ENCODE data around the gene CGN. TPM values are rescaled to one million over a fixed set of nuclear protein-coding genes. Genes with fewer than 3 reads are reported as not detected.

Gene CGN
- total and polyA plus RNA-seq, 2 donors (not counting 1 experiment from before 2014, with no cell fraction given), result 0.22 to 0.81 TPM

DNA sequence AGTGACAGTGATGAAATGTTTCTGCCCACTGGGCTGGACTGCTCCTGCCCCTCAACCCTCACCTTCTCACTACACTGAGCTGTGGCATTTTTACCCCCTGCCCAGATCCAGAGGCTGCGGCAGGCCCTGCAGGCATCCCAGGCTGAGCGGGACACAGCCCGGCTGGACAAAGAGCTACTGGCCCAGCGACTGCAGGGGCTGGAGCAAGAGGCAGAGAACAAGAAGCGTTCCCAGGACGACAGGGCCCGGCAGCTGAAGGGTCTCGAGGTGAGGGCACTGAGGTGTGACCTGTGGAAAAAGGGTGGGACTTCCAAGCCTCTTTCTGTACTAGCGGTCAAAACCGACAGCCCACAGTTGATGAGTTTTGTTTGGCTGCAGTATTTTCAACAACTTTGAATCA lies 22.7 kb downstream of the CGN start:
- 95% methylated on average over 8 of the region's 10 CpGs for WGBS (ENCODE audit: insufficient coverage)
- Histone ChIP-seq H3K4me1 (ENCODE audit: control insufficient read depth in 2 of 2, insufficient read depth in 2 of 2, low read length in 2 of 2) (no peaks in the 10 kb centered on the region), H3K27ac (ENCODE audit: low read length in 2 of 2) (no peak overlapping the region), H3K4me2 (replicated peaks; ENCODE audit: low read depth, low read length, poor library complexity, severe bottlenecking) (no peak overlapping the region), H3K9me3 (ENCODE audit: control extremely low read depth in 1 of 3, control insufficient read depth in 2 of 3, insufficient read depth in 1 of 3, low read length in 2 of 3) (no peaks in the 10 kb centered on the region), H3K79me2 (ENCODE audit: control insufficient read depth, insufficient read depth, low read length) (no peaks in the 10 kb centered on the region), H4K20me1 (ENCODE audit: control insufficient read depth, insufficient read depth, low read length, poor library complexity, severe bottlenecking) (no peaks in the 10 kb centered on the region), H2AFZ (ENCODE audit: insufficient read depth, low read depth, low read length, poor library complexity, severe bottlenecking) (no peak overlapping the region), H3K36me3 (replicated peaks in 1 of 2; ENCODE audit: control extremely low read depth in 1 of 2, control insufficient read depth in 1 of 2, extremely low read depth in 1 of 2, insufficient read depth in 2 of 2, low read length in 1 of 2) (no peaks in the 10 kb centered on the region), H3K27me3 (replicated peaks in 1 of 4; ENCODE audit: control extremely low read depth in 1 of 4, control insufficient read depth in 3 of 4, insufficient read depth in 4 of 4, low read length in 3 of 4) (no peaks in the 10 kb centered on the region), H3K4me3 (ENCODE audit: control extremely low read depth in 1 of 5, extremely low read depth in 1 of 5, insufficient read depth in 1 of 5, low read depth in 2 of 5, low read length in 4 of 5) (no peak overlapping the region), H3K9ac (ENCODE audit: low read length) (no peak overlapping the region)
- no peak overlapping the region for H3K27ac Mint-ChIP-seq
- TF ChIP-seq EZH2 (IDR thresholded peaks at IDR 0.05; ENCODE audit: borderline replicate concordance, insufficient read depth, low read depth, low read length, poor library complexity, severe bottlenecking), result no peak
- TF ChIP-seq, protein P1, sequence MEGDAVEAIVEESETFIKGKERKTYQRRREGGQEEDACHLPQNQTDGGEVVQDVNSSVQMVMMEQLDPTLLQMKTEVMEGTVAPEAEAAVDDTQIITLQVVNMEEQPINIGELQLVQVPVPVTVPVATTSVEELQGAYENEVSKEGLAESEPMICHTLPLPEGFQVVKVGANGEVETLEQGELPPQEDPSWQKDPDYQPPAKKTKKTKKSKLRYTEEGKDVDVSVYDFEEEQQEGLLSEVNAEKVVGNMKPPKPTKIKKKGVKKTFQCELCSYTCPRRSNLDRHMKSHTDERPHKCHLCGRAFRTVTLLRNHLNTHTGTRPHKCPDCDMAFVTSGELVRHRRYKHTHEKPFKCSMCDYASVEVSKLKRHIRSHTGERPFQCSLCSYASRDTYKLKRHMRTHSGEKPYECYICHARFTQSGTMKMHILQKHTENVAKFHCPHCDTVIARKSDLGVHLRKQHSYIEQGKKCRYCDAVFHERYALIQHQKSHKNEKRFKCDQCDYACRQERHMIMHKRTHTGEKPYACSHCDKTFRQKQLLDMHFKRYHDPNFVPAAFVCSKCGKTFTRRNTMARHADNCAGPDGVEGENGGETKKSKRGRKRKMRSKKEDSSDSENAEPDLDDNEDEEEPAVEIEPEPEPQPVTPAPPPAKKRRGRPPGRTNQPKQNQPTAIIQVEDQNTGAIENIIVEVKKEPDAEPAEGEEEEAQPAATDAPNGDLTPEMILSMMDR (IDR thresholded peaks at IDR 0.05), result no peak
- H3K4me1 Mint-ChIP-seq, result no peaks in the 10 kb centered on the region
- H3K9me3 Mint-ChIP-seq (ENCODE audit: insufficient read depth), result no peaks in the 10 kb centered on the region
- no peak for ATAC-seq (ENCODE audit: low read depth)
- intact Hi-C loops (cut with micrococcal nuclease), result loop anchor here (1.0 to 5.0 kb wide), 3 partner anchors 92 to 302 kb away; no protein-coding TSS in a partner anchor
- DNase-seq, result no peak
- CTCF ChIA-PET, result interaction anchor here (1.2 kb wide), 2 partner anchors 13 to 60 kb away, joined by 3 to 4 read pairs; no protein-coding TSS in a partner anchor
- peaks cover 3% of the 10 kb centered on the region for H3K27me3 Mint-ChIP-seq
- POLR2A ChIA-PET, result no interaction called here
- H3K4me3 Mint-ChIP-seq, result no peak overlapping the region

DNA sequence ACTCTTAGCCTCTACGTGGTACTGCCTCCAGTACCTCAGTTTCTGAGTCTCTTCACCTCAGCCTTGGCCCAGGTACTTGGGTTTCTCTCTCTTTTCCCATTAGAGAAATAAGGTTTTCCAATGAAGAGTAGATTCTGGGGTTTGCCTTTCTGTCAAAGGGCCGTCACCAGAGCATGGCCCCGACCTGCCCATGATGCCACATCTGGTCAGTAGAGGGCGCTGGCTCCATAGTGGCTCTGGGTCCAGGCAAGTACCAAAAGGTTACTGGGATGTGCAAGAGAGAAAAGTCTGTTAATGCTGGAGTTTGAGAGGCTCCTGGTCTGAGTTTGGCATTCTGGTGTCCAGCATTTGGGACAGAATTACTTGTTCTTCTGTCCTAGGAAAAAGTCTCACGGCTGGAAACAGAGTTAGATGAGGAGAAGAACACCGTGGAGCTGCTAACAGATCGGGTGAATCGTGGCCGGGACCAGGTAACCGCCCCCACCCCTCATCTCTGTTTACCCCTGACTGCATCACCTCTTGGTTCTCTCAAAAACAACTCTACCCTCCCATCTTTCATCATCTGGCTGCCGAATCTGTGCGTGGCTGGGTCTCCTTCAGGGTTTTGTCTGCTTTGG lies 23.6 kb downstream of the CGN start:
- ChIA-PET CTCF (interaction anchor here (0.6 to 1.2 kb wide), 6 partner anchors 59 to 200 kb away, joined by 3 to 4 read pairs (median 3); no protein-coding TSS in a partner anchor), POLR2A (no interaction called here)

More for the DNA sequence above, 23.6 kb downstream of the CGN start:
- ATAC-seq (ENCODE audit: low read depth), result peak; percentile 67
- Histone ChIP-seq H3K9me3 (ENCODE audit: control extremely low read depth in 1 of 3, control insufficient read depth in 2 of 3, insufficient read depth in 1 of 3, low read length in 2 of 3) (no peaks in the 10 kb centered on the region), H3K4me2 (replicated peaks; ENCODE audit: low read depth, low read length, poor library complexity, severe bottlenecking) (no peak overlapping the region), H3K4me1 (ENCODE audit: control insufficient read depth in 2 of 2, insufficient read depth in 2 of 2, low read length in 2 of 2) (peaks cover 5 to 7% of the 10 kb centered on the region in 2 donors), H3K4me3 (ENCODE audit: control extremely low read depth in 1 of 5, extremely low read depth in 1 of 5, insufficient read depth in 1 of 5, low read depth in 2 of 5, low read length in 4 of 5) (no peak overlapping the region), H2AFZ (ENCODE audit: insufficient read depth, low read depth, low read length, poor library complexity, severe bottlenecking) (no peak overlapping the region), H4K20me1 (ENCODE audit: control insufficient read depth, insufficient read depth, low read length, poor library complexity, severe bottlenecking) (no peaks in the 10 kb centered on the region), H3K9ac (ENCODE audit: low read length) (no peak overlapping the region), H3K79me2 (ENCODE audit: control insufficient read depth, insufficient read depth, low read length) (no peaks in the 10 kb centered on the region), H3K27me3 (replicated peaks in 1 of 4; ENCODE audit: control extremely low read depth in 1 of 4, control insufficient read depth in 3 of 4, insufficient read depth in 4 of 4, low read length in 3 of 4) (no peaks in the 10 kb centered on the region), H3K27ac (ENCODE audit: low read length in 2 of 2) (no peak overlapping the region), H3K36me3 (replicated peaks in 1 of 2; ENCODE audit: control extremely low read depth in 1 of 2, control insufficient read depth in 1 of 2, extremely low read depth in 1 of 2, insufficient read depth in 2 of 2, low read length in 1 of 2) (no peaks in the 10 kb centered on the region)
- Mint-ChIP-seq H3K4me3 (no peak overlapping the region), H3K27ac (no peak overlapping the region), H3K9me3 (ENCODE audit: insufficient read depth) (no peaks in the 10 kb centered on the region), H3K4me1 (peaks cover 4% of the 10 kb centered on the region), H3K27me3 (peaks cover 3% of the 10 kb centered on the region)
- WGBS (ENCODE audit: insufficient coverage), result 49% methylated on average over 6 of the region's 12 CpGs
- TF ChIP-seq EZH2 (IDR thresholded peaks at IDR 0.05; ENCODE audit: borderline replicate concordance, insufficient read depth, low read depth, low read length, poor library complexity, severe bottlenecking), result no peak
- TF ChIP-seq, protein P1 (IDR thresholded peaks at IDR 0.05), result peak; percentile 78
- intact Hi-C loops (cut with micrococcal nuclease), result loop anchor here (1.0 to 5.0 kb wide), 3 partner anchors 92 to 302 kb away; no protein-coding TSS in a partner anchor
- DNase-seq, result peak; percentile 72
